GM12892 (cell line): ENCODE results near the gene FEZ2.

Experiments used
- POLR2A ChIP-seq: IDR thresholded peaks from 2 replicates; pipeline ENCODE4 v1.6.1; 2011; ENCODE audit warnings: low read depth, low read length, control low read depth
- TAF1 ChIP-seq: IDR thresholded peaks from 2 replicates; pipeline ENCODE4 v1.6.1; 2011; ENCODE audit warnings: low read depth, mild to moderate bottlenecking, control low read depth, low read length, borderline replicate concordance

DNA sequence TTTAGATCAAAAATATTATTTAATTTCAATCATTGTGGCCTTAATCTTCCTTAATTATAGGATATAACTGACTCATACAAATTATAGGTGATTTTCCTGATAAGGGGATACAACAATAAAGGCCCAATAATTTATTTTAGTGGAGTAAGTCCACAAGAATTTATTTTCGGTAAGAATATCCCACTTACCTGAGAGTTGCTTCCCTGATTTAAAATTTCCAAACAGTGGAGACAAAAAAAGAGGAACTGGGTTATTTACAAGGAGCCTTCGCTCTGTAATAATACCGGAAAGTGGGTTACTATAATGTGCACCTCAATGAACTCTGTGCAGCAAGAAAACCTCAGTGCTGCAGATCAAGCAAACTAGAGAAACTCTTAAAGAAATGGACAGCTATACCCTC lies 42.2 kb downstream of the FEZ2 start:
- TF ChIP-seq POLR2A, result no peak
- no peak for TF ChIP-seq TAF1
